Hepatocyte (in vitro differentiated cells): ENCODE results near the gene RGP1.

ENCODE experiments used
- CTCF ChIP-seq: fragments of 200-600 bp; sonication (generic); IDR thresholded peaks from 2 replicates; pipeline ENCODE4 v1.5.1; 2016; ENCODE audit warnings: antibody characterized with exemption, mild to moderate bottlenecking; ENCODE audit not compliant: poor library complexity
- EZH2 ChIP-seq: fragments of 200-600 bp; sonication (generic); IDR thresholded peaks from 2 replicates; pipeline ENCODE4 v1.6.1; 2016; ENCODE audit warnings: antibody characterized with exemption, mild to moderate bottlenecking, borderline replicate concordance

- TF ChIP-seq EZH2 (no peak), CTCF (no peak)
Observed at GRCh38 chr9:35732185-35732799, 16.8 kb upstream of the RGP1 start, which contains the start of the genes CREB3 and TLN1.
